HepG2 (cell line): ENCODE results near the gene CGB8. TPM values are rescaled to one million over a fixed set of nuclear protein-coding genes. Genes with fewer than 3 reads are reported as not detected.
A peak's percentile ranks its signal among the peaks of the same experiment; 100 is the strongest.

Source experiments
- ARID2 ChIP-seq: sonication (generic); formaldehyde crosslinking; IDR thresholded peaks from 2 replicates; pipeline ENCODE4 v1.8.1; 2022; ENCODE audit warnings: mild to moderate bottlenecking, missing genetic modification reagents, borderline replicate concordance
- ELF4 ChIP-seq: sonication (generic); formaldehyde crosslinking; IDR thresholded peaks from 2 replicates; pipeline ENCODE4 v1.5.0; 2020; ENCODE audit warnings: missing genetic modification reagents, mild to moderate bottlenecking, moderate library complexity, borderline replicate concordance
- HOXA9 ChIP-seq: sonication (generic); formaldehyde crosslinking; IDR thresholded peaks from 2 replicates; pipeline ENCODE4 v1.8.1; 2022; ENCODE audit warnings: missing genetic modification reagents, mild to moderate bottlenecking, moderate library complexity, borderline replicate concordance
- KAT2B ChIP-seq: fragments of 150-350 bp; IDR thresholded peaks from 2 replicates; pipeline ENCODE4 v1.6.1; 2014; ENCODE audit warnings: low read depth, low read length, borderline replicate concordance
- KMT2B ChIP-seq: IDR thresholded peaks from 2 replicates; pipeline ENCODE4 v1.6.1; 2016; ENCODE audit warnings: missing genetic modification reagents, missing compliant biosample characterization
- NR3C1 ChIP-seq: sonication (generic); formaldehyde crosslinking; IDR thresholded peaks from 2 replicates; pipeline ENCODE4 v1.4.0; 2020; ENCODE audit warnings: missing genetic modification reagents
- NRL ChIP-seq: sonication (generic); formaldehyde crosslinking; IDR thresholded peaks from 2 replicates; pipeline ENCODE4 v1.5.0; 2020; ENCODE audit warnings: missing genetic modification reagents, mild to moderate bottlenecking, moderate library complexity, borderline replicate concordance
- RFX3 ChIP-seq: IDR thresholded peaks from 2 replicates; pipeline ENCODE4 v1.6.1; 2016; ENCODE audit warnings: missing biosample characterization, missing genetic modification reagents
- SOX13 ChIP-seq, 3 experiments: fragments of 450-650 bp in 1 of 3; sonication (generic) in 1 of 3; formaldehyde crosslinking in 1 of 3; IDR thresholded peaks in 2 of 3; conservative IDR thresholded peaks in 1 of 3; 2 replicates each; pipeline versions ENCODE4 v1.5.0 to v1.6.1; 2016 to 2020; ENCODE audit warnings: antibody characterized with exemption in 1 of 3, mild to moderate bottlenecking in 1 of 3, missing compliant biosample characterization in 1 of 3, missing genetic modification reagents in 1 of 3, moderate library complexity in 1 of 3
- SSRP1 ChIP-seq: IDR thresholded peaks from 2 replicates; pipeline ENCODE4 v1.6.1; 2016; ENCODE audit warnings: control low read depth
- ZFX ChIP-seq: sonication (generic); formaldehyde crosslinking; IDR thresholded peaks from 2 replicates; pipeline ENCODE4 v1.4.0; 2020; ENCODE audit warnings: mild to moderate bottlenecking, low read depth, missing genetic modification reagents, moderate library complexity
- ZNF296 ChIP-seq: sonication (generic); formaldehyde crosslinking; conservative IDR thresholded peaks from 2 replicates; pipeline ENCODE4 v1.5.0; 2020; ENCODE audit warnings: mild to moderate bottlenecking, missing genetic modification reagents
- ZNF451 ChIP-seq: sonication (generic); formaldehyde crosslinking; IDR thresholded peaks from 2 replicates; pipeline ENCODE4 v1.5.0; 2020; ENCODE audit warnings: mild to moderate bottlenecking, missing genetic modification reagents
- ZNF615 ChIP-seq: sonication (generic); formaldehyde crosslinking; IDR thresholded peaks from 2 replicates; pipeline ENCODE4 v1.5.0; 2020; ENCODE audit warnings: mild to moderate bottlenecking, missing genetic modification reagents, borderline replicate concordance
- polyA plus RNA-seq, 8 experiments: library from polyadenylated mRNA; depleted of rRNA in 3 of 8; stranded (reverse) in 7 of 8; unstranded in 1 of 8; fragments of >200 nt; fragmentation: Illumina TruSeq in 4 of 8; extraction: Trizol in 4 of 8; gene quantifications; 2 replicates each; pipeline versions ENCODE4 v1.2.1 to v1.2.3, GENCODE V29; 2011 to 2016; ENCODE audit warnings: low read depth in 4 of 8, missing spikeins in 1 of 8, mixed read lengths in 1 of 8; ENCODE audit not compliant: insufficient read depth in 1 of 8
- total RNA-seq, 5 experiments: library from RNA; depleted of rRNA; stranded (reverse); fragments of >200 nt; fragmentation: Illumina TruSeq; extraction: Trizol; gene quantifications; 2 replicates each; pipeline ENCODE4 v1.2.3, GENCODE V29; 2016; ENCODE audit warnings: low read depth in 1 of 5
- TF ChIP-seq, protein P1 (sequence below): sonication (generic); formaldehyde crosslinking; IDR thresholded peaks from 2 replicates; pipeline ENCODE4 v1.5.0; 2020; ENCODE audit warnings: mild to moderate bottlenecking, missing genetic modification reagents, borderline replicate concordance
- TF ChIP-seq, protein P2 (sequence below): sonication (generic); formaldehyde crosslinking; IDR thresholded peaks from 2 replicates; pipeline ENCODE4 v1.5.0; 2020; ENCODE audit warnings: mild to moderate bottlenecking, missing genetic modification reagents, borderline replicate concordance
- TF ChIP-seq, protein P3 (sequence below): IDR thresholded peaks from 2 replicates; pipeline ENCODE4 v1.6.1; 2016; ENCODE audit warnings: mild to moderate bottlenecking, missing biosample characterization, missing genetic modification reagents

The CGB8 gene
- total and polyA plus RNA-seq, 2 of the 13 experiments (the other 11 are each of a cell fraction or from before 2014, with no cell fraction given), result not detected

DNA sequence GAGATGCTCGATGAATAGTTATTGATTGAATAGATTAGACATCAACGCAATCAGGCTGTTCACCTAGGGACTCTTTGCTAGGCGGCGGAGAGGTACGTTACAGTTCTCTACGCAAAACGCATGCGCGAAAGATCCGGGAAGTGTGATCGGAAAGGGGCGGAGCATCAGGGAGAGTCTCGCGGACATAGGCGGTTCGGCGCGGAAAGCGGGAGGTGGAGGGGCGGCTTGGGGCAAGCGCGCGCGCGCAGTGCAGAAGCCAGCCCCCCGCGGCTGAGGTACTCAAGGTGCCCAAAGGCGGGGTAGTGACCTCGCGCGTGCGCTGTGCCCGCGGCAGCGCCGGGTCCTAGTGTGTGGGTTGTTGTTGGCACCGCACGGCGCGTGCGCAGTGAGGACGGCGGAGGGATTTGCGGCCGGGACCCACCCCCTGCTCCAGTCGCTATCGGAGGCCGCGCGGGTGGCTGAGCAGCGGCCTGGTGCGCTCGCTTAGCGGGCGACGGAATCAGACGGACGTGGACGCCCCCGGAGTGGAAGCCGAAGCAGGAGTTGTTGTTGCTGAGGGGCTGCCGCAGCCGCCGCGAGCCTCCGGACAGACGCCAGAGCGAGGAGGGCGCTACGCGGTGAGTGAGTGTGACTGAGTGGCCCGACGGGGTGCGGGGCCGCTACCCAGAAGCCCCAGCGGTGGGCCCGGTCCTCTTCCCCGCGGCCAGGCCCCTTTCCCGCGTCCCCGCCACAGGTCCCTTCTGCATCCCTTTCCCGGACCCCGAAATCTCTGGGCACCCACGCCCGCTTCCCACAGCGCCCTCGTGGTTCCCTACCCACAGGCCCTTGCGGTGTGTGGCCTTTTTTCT is 36.3 kb upstream of the CGB8 start, which contains the start of gene SNRNP70 (continued):
- TF ChIP-seq KAT2B, result peak; percentile 21; the same call in 1 of the 2 replicates
- TF ChIP-seq, protein P1, sequence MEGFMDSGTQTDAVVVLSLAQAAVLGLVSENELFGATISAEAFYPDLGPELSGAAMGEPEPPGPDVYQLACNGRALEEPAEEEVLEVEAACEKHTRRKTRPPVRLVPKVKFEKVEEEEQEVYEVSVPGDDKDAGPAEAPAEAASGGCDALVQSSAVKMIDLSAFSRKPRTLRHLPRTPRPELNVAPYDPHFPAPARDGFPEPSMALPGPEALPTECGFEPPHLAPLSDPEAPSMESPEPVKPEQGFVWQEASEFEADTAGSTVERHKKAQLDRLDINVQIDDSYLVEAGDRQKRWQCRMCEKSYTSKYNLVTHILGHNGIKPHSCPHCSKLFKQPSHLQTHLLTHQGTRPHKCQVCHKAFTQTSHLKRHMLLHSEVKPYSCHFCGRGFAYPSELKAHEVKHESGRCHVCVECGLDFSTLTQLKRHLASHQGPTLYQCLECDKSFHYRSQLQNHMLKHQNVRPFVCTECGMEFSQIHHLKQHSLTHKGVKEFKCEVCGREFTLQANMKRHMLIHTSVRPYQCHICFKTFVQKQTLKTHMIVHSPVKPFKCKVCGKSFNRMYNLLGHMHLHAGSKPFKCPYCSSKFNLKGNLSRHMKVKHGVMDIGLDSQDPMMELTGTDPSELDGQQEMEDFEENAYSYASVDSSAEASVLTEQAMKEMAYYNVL (CRISPR knock-in tag), result peak; percentile 45; the same call in 1 of the 2 replicates
- peak; percentile 91 for TF ChIP-seq KMT2B
- TF ChIP-seq SSRP1 (CRISPR knock-in tag), result 0 out of 2 replicates have a peak, but pooled peaks have one; percentile 43
- no peak for TF ChIP-seq SOX13 (IDR thresholded peaks at IDR 0.05)
- 0 out of 4 replicates have a peak, but pooled peaks of 1 of the 2 experiments have one; percentile 28 for TF ChIP-seq SOX13 (CRISPR knock-in tag; conservative IDR thresholded peaks at IDR 0.05 in 1 of 2, IDR thresholded peaks at IDR 0.05 in 1 of 2)
- TF ChIP-seq ARID2 (CRISPR knock-in tag), result no peak
- peak; percentile 73; the same call in 1 of the 2 replicates for TF ChIP-seq NRL (CRISPR knock-in tag)
- peak; percentile 86; the same call in 1 of the 2 replicates for TF ChIP-seq ZNF615 (CRISPR knock-in tag)
- TF ChIP-seq HOXA9 (CRISPR knock-in tag), result no peak
- TF ChIP-seq, protein P2, sequence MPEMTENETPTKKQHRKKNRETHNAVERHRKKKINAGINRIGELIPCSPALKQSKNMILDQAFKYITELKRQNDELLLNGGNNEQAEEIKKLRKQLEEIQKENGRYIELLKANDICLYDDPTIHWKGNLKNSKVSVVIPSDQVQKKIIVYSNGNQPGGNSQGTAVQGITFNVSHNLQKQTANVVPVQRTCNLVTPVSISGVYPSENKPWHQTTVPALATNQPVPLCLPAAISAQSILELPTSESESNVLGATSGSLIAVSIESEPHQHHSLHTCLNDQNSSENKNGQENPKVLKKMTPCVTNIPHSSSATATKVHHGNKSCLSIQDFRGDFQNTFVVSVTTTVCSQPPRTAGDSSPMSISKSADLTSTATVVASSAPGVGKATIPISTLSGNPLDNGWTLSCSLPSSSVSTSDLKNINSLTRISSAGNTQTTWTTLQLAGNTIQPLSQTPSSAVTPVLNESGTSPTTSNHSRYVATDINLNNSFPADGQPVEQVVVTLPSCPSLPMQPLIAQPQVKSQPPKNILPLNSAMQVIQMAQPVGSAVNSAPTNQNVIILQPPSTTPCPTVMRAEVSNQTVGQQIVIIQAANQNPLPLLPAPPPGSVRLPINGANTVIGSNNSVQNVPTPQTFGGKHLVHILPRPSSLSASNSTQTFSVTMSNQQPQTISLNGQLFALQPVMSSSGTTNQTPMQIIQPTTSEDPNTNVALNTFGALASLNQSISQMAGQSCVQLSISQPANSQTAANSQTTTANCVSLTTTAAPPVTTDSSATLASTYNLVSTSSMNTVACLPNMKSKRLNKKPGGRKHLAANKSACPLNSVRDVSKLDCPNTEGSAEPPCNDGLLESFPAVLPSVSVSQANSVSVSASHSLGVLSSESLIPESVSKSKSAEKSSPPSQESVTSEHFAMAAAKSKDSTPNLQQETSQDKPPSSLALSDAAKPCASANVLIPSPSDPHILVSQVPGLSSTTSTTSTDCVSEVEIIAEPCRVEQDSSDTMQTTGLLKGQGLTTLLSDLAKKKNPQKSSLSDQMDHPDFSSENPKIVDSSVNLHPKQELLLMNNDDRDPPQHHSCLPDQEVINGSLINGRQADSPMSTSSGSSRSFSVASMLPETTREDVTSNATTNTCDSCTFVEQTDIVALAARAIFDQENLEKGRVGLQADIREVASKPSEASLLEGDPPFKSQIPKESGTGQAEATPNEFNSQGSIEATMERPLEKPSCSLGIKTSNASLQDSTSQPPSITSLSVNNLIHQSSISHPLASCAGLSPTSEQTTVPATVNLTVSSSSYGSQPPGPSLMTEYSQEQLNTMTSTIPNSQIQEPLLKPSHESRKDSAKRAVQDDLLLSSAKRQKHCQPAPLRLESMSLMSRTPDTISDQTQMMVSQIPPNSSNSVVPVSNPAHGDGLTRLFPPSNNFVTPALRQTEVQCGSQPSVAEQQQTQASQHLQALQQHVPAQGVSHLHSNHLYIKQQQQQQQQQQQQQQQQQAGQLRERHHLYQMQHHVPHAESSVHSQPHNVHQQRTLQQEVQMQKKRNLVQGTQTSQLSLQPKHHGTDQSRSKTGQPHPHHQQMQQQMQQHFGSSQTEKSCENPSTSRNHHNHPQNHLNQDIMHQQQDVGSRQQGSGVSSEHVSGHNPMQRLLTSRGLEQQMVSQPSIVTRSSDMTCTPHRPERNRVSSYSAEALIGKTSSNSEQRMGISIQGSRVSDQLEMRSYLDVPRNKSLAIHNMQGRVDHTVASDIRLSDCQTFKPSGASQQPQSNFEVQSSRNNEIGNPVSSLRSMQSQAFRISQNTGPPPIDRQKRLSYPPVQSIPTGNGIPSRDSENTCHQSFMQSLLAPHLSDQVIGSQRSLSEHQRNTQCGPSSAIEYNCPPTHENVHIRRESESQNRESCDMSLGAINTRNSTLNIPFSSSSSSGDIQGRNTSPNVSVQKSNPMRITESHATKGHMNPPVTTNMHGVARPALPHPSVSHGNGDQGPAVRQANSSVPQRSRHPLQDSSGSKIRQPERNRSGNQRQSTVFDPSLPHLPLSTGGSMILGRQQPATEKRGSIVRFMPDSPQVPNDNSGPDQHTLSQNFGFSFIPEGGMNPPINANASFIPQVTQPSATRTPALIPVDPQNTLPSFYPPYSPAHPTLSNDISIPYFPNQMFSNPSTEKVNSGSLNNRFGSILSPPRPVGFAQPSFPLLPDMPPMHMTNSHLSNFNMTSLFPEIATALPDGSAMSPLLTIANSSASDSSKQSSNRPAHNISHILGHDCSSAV, result 0 out of 2 replicates have a peak, but pooled peaks have one; percentile 17
- peak; percentile 100 for TF ChIP-seq ZFX (CRISPR knock-in tag)
- TF ChIP-seq ELF4 (CRISPR knock-in tag), result peak; percentile 93
- TF ChIP-seq, protein P3, sequence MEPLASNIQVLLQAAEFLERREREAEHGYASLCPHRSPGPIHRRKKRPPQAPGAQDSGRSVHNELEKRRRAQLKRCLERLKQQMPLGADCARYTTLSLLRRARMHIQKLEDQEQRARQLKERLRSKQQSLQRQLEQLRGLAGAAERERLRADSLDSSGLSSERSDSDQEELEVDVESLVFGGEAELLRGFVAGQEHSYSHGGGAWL, result peak; percentile 66
- TF ChIP-seq NR3C1 (CRISPR knock-in tag), result no peak
- TF ChIP-seq RFX3 (CRISPR knock-in tag), result no peak
- TF ChIP-seq ZNF451 (CRISPR knock-in tag), result no peak; the same call in 1 of the 2 replicates
- peak; percentile 92 for TF ChIP-seq ZNF296 (CRISPR knock-in tag)
